Common myeloid progenitor, CD34-positive (primary cell): ENCODE data around the gene TMEM203.

ENCODE experiments used
- CTCF ChIA-PET: fragments of 350-600 bp; sonication (Branson Sonifier 250); formaldehyde crosslinking; loops from one replicate; lab custom pipeline; 2021; ENCODE audit warnings: antibody characterized with exemption; lab: Charles Lee
- POLR2A ChIA-PET: fragments of 350-600 bp; sonication (Branson Sonifier 250); formaldehyde crosslinking; loops from one replicate; lab custom pipeline; 2021; ENCODE audit warnings: antibody characterized with exemption; lab: Charles Lee
- DNase-seq, 3 donors: peaks; one replicate each; pipeline versions ENCODE4 v3.0.0 to v3.0.0-alpha.2; 2013
- H3K27ac ChIP-seq, 2 experiments: 1 replicate in 1 of 2; 2 replicates in 1 of 2; pipeline ENCODE4 v1.7.0; 2013; ENCODE audit warnings: inconsistent platforms in 2 of 2, low read length in 2 of 2, mild to moderate bottlenecking in 2 of 2, low read depth in 1 of 2, moderate library complexity in 1 of 2; ENCODE audit not compliant: severe bottlenecking in 2 of 2, insufficient read depth in 1 of 2, poor library complexity in 1 of 2
- H3K27me3 ChIP-seq, 5 experiments: replicated peaks in 2 of 5; 1 replicate in 3 of 5; 2 replicates in 2 of 5; pipeline versions ENCODE4 v1.6.1 to v1.7.0; 2013; ENCODE audit warnings: low read length in 4 of 5, mild to moderate bottlenecking in 2 of 5, moderate library complexity in 2 of 5, inconsistent platforms in 1 of 5; ENCODE audit not compliant: insufficient read depth in 5 of 5, control insufficient read depth in 4 of 5
- H3K36me3 ChIP-seq, 4 experiments: 1 replicate in 2 of 4; 2 replicates in 2 of 4; pipeline versions ENCODE4 v1.6.1 to v1.7.0; 2013; ENCODE audit warnings: low read length in 3 of 4, control low read depth in 1 of 4, mild to moderate bottlenecking in 1 of 4; ENCODE audit not compliant: control insufficient read depth in 4 of 4, insufficient read depth in 4 of 4
- H3K4me1 ChIP-seq, 4 experiments: 1 replicate in 3 of 4; 2 replicates in 1 of 4; pipeline versions ENCODE4 v1.6.1 to v1.7.1; 2013; ENCODE audit warnings: low read length in 3 of 4, mild to moderate bottlenecking in 3 of 4, control low read depth in 1 of 4, inconsistent platforms in 1 of 4, moderate library complexity in 1 of 4; ENCODE audit not compliant: control insufficient read depth in 4 of 4, insufficient read depth in 4 of 4; ENCODE audit errors: control extremely low read depth in 1 of 4
- H3K4me3 ChIP-seq, 7 experiments: 1 replicate in 4 of 7; 2 replicates in 3 of 7; pipeline versions ENCODE4 v1.5.1 to v1.7.0; 2013; ENCODE audit warnings: mild to moderate bottlenecking in 7 of 7, low read length in 6 of 7, moderate library complexity in 6 of 7, inconsistent platforms in 2 of 7, low read depth in 2 of 7, control low read depth in 1 of 7; ENCODE audit not compliant: insufficient read depth in 4 of 7, control insufficient read depth in 1 of 7; ENCODE audit errors: extremely low read depth in 1 of 7
- H3K9me3 ChIP-seq, 5 experiments: 1 replicate in 4 of 5; 2 replicates in 1 of 5; pipeline versions ENCODE4 v1.6.1 to v1.7.1; 2013; ENCODE audit warnings: low read length in 4 of 5, mild to moderate bottlenecking in 2 of 5, inconsistent platforms in 1 of 5, low read depth in 1 of 5, moderate library complexity in 1 of 5; ENCODE audit not compliant: control insufficient read depth in 4 of 5, insufficient read depth in 2 of 5; ENCODE audit errors: control extremely low read depth in 1 of 5
- WGBS: methylation state at CpG from one replicate; pipeline ENCODE4 v1.1.5; 2013; ENCODE audit not compliant: insufficient coverage; 5-methylcytosine and 5-hydroxymethylcytosine counted together

TMEM203 gene

GRCh38 chr9:137172901-137173795, 32.3 kb downstream of the TMEM203 start:
- no peaks in the 10 kb centered on the region for H3K9me3 ChIP-seq
- 55% methylated on average over 19 of the region's 21 CpGs for WGBS
- DNase-seq: peak in 2 of 3 donors; percentile 56 to 68
- CTCF ChIA-PET: interaction anchor here (1.1 to 2.6 kb wide), 3 partner anchors 10 to 66 kb away, joined by 3 to 8 read pairs (median 3); no protein-coding TSS in a partner anchor
- H3K27me3 ChIP-seq: peaks cover 0 to 24% (median 6%) of the 10 kb centered on the region in 5 experiments
- POLR2A ChIA-PET: interaction anchor here (0.9 to 1.0 kb wide), 2 partner anchors 16 to 46 kb away, joined by 3 to 4 read pairs; partner anchors contain the start of gene SSNA1
- H3K36me3 ChIP-seq: peaks cover 0 to 5% (median under 1%) of the 10 kb centered on the region in 4 experiments
- H3K4me3 ChIP-seq: peak overlapping the region in 3 of 7 experiments; percentile 12 to 40 (median 28)
- peaks cover 0 to 66% (median 45%) of the 10 kb centered on the region in 4 experiments for H3K4me1 ChIP-seq
- no peak overlapping the region for H3K27ac ChIP-seq

- H3K27me3 ChIP-seq: peaks cover 0 to 43% (median 9%) of the 10 kb centered on the region in 5 experiments
- no peaks in the 10 kb centered on the region for H3K9me3 ChIP-seq
- DNase-seq: peak in 1 of 3 donors; percentile 24
- H3K4me1 ChIP-seq: peaks cover 0 to 81% (median 54%) of the 10 kb centered on the region in 4 experiments
- CTCF ChIA-PET: interaction anchor here (0.8 to 2.6 kb wide), 5 partner anchors 8 to 65 kb away, joined by 3 to 8 read pairs (median 3); partner anchors contain the start of genes RNF224 and SSNA1
- POLR2A ChIA-PET: interaction anchor here (1.0 kb wide), 1 partner anchor 502 kb away, joined by 3 read pairs; no protein-coding TSS in a partner anchor
- H3K36me3 ChIP-seq: no peaks in the 10 kb centered on the region
- no peak overlapping the region for H3K27ac ChIP-seq
- H3K4me3 ChIP-seq: no peak overlapping the region
- WGBS: 91% methylated on average over 16 of the region's 22 CpGs
Observed at GRCh38 chr9:137171149-137171900, 34.1 kb downstream of the TMEM203 start.

- H3K9me3 ChIP-seq: no peaks in the 10 kb centered on the region
- DNase-seq: peak in 2 of 3 donors; percentile 28 to 41
- peak overlapping the region in 1 of 7 experiments; percentile 75 for H3K4me3 ChIP-seq
- H3K36me3 ChIP-seq: no peaks in the 10 kb centered on the region
- peaks cover 0 to 50% (median 13%) of the 10 kb centered on the region in 5 experiments for H3K27me3 ChIP-seq
- CTCF ChIA-PET: interaction anchor here (0.8 to 2.6 kb wide), 5 partner anchors 8 to 66 kb away, joined by 3 to 8 read pairs (median 3); partner anchors contain the start of genes RNF224 and SSNA1
- WGBS: 63% methylated on average over 9 of the region's 14 CpGs
- H3K4me1 ChIP-seq: peaks cover 0 to 81% (median 54%) of the 10 kb centered on the region in 4 experiments
- H3K27ac ChIP-seq: no peak overlapping the region
- POLR2A ChIA-PET: interaction anchor here (1.0 kb wide), 1 partner anchor 502 kb away, joined by 3 read pairs; no protein-coding TSS in a partner anchor
Observed at GRCh38 chr9:137170486-137171148, 34.8 kb downstream of the TMEM203 start.

GRCh38 chr9:137169896-137170358, 35.5 kb downstream of the TMEM203 start, which contains the start of gene LRRC26:
Gene LRRC26 (minus strand): TSS chr9:137170051. CDS start chr9:137169943, 108 bp downstream.
- peak within 1 kb of the TSS; percentile 27 to 75 (median 52) for H3K4me3 ChIP-seq
- H3K9me3 ChIP-seq: no peaks in the 10 kb centered on the region
- no peaks in the 10 kb centered on the region for H3K36me3 ChIP-seq
- peaks cover 0 to 57% (median 13%) of the 10 kb centered on the region in 5 experiments for H3K27me3 ChIP-seq
- no peak for DNase-seq
- H3K4me1 ChIP-seq: peaks cover 0 to 78% (median 52%) of the 10 kb centered on the region in 4 experiments
- ChIA-PET CTCF (interaction anchor here (1.4 to 2.6 kb wide), 2 partner anchors 19 to 54 kb away, joined by 6 to 8 read pairs; partner anchors contain the start of genes CYSRT1 and SSNA1), POLR2A (no interaction called here)
- H3K27ac ChIP-seq: no peak within 1 kb of the TSS
- 15% methylated on average over 41 of the region's 41 CpGs for WGBS

- no peaks in the 10 kb centered on the region for H3K36me3 ChIP-seq
- no peak overlapping the region for H3K27ac ChIP-seq
- H3K4me3 ChIP-seq: peak overlapping the region; percentile 27 to 75 (median 52)
- H3K4me1 ChIP-seq: peaks cover 0 to 74% (median 51%) of the 10 kb centered on the region in 4 experiments
- CTCF ChIA-PET: interaction anchor here (1.4 kb wide), 1 partner anchor 55 kb away, joined by 6 read pairs; the partner anchor contains the start of gene CYSRT1
- DNase-seq: peak in 2 of 3 donors; percentile 44 to 54
- WGBS: under 1% methylated on average over 119 of the region's 124 CpGs
- POLR2A ChIA-PET: no interaction called here
- H3K9me3 ChIP-seq: no peaks in the 10 kb centered on the region
- H3K27me3 ChIP-seq: peaks cover 0 to 64% (median 13%) of the 10 kb centered on the region in 5 experiments
Observed at GRCh38 chr9:137168904-137169856, 36.3 kb downstream of the TMEM203 start.
